SK-N-SH (cell line): Measurements from ENCODE around the gene FOXA3. TPM values are rescaled to one million over a fixed set of nuclear protein-coding genes. Genes with fewer than 3 reads are reported as not detected.

ENCODE experiments used
- CTCF ChIA-PET: fragments of 300-600, 350-600 bp; formaldehyde crosslinking; extraction: SDS; loops from one replicate; lab custom pipeline; 2021; lab: Yijun Ruan, JAX
- POLR2A ChIA-PET: fragments of 350-600 bp; sonication (Branson Sonifier 250); formaldehyde crosslinking; extraction: SDS; loops from one replicate; lab custom pipeline; 2020; ENCODE audit warnings: antibody characterized with exemption, inconsistent platforms; lab: Yijun Ruan, JAX
- DNase-seq: peaks from one replicate; pipeline ENCODE4 v3.0.0; 2012
- H2AFZ ChIP-seq: fragments of 200-600 bp; sonication (generic); 2 replicates; pipeline ENCODE4 v1.8.1; 2016; ENCODE audit warnings: antibody characterized with exemption, mild to moderate bottlenecking, low read depth
- H3F3A ChIP-seq: fragments of 200-600 bp; sonication (generic); replicated peaks from 2 replicates; pipeline ENCODE3; 2016; ENCODE audit warnings: antibody characterized with exemption, mild to moderate bottlenecking; ENCODE audit not compliant: insufficient read depth
- H3K27ac ChIP-seq, 2 experiments: fragments of 200-500 bp in 1 of 2; fragments of 200-600 bp in 1 of 2; sonication (Bioruptor generic) in 1 of 2; sonication (generic), shearing (Covaris generic) in 1 of 2; 2 replicates each; pipeline versions ENCODE4 v1.5.1 to v1.6.1; 2014 to 2016; ENCODE audit warnings: low read depth in 2 of 2, inconsistent platforms in 1 of 2, low read length in 1 of 2, mild to moderate bottlenecking in 1 of 2, mixed read lengths in 1 of 2
- H3K27me3 ChIP-seq: fragments of 200-600 bp; sonication (generic), shearing (Covaris generic); 2 replicates; pipeline ENCODE4 v1.6.1; 2016; ENCODE audit warnings: mixed run types; ENCODE audit not compliant: insufficient read depth
- H3K36me3 ChIP-seq, 2 experiments: fragments of 200-500 bp in 1 of 2; fragments of 200-600 bp in 1 of 2; sonication (Bioruptor generic) in 1 of 2; sonication (generic) in 1 of 2; replicated peaks in 1 of 2; 2 replicates each; pipeline versions ENCODE3 to v1.5.1; 2014 to 2016; ENCODE audit warnings: low read length in 1 of 2, mild to moderate bottlenecking in 1 of 2; ENCODE audit not compliant: insufficient read depth in 2 of 2, control insufficient read depth in 1 of 2
- H3K4me1 ChIP-seq, 2 experiments: fragments of 200-500 bp in 1 of 2; fragments of 200-600 bp in 1 of 2; sonication (Bioruptor generic) in 1 of 2; sonication (generic), shearing (Covaris generic) in 1 of 2; 2 replicates each; pipeline versions ENCODE4 v1.5.1 to v1.6.1; 2014 to 2016; ENCODE audit warnings: low read depth in 1 of 2, low read length in 1 of 2, mixed run types in 1 of 2; ENCODE audit not compliant: insufficient read depth in 2 of 2, control insufficient read depth in 1 of 2
- H3K4me2 ChIP-seq: fragments of 200-600 bp; sonication (generic), shearing (Covaris generic); 2 replicates; pipeline ENCODE4 v1.6.1; 2017; ENCODE audit warnings: mixed run types
- H3K4me3 ChIP-seq, 2 experiments: fragments of 200-500 bp in 1 of 2; fragments of 200-600 bp in 1 of 2; sonication (Bioruptor generic) in 1 of 2; sonication (generic), shearing (Covaris generic) in 1 of 2; 2 replicates each; pipeline versions ENCODE4 v1.5.1 to v1.8.1; 2014 to 2016; ENCODE audit warnings: low read depth in 2 of 2, inconsistent platforms in 1 of 2, low read length in 1 of 2, mild to moderate bottlenecking in 1 of 2, mixed read lengths in 1 of 2, moderate library complexity in 1 of 2
- H3K79me2 ChIP-seq: fragments of 200-600 bp; sonication (generic); 2 replicates; pipeline ENCODE4 v1.8.1; 2017; ENCODE audit warnings: mild to moderate bottlenecking; ENCODE audit not compliant: insufficient read depth
- H3K9ac ChIP-seq: fragments of 200-600 bp; sonication (generic); 2 replicates; pipeline ENCODE4 v1.6.1; 2017; ENCODE audit warnings: mixed run types
- H3K9me2 ChIP-seq: fragments of 200-600 bp; sonication (generic); 2 replicates; pipeline ENCODE4 v1.6.1; 2017; ENCODE audit warnings: mixed run types
- H3K9me3 ChIP-seq: fragments of 200-600 bp; sonication (generic); 2 replicates; pipeline ENCODE4 v1.6.1; 2017; ENCODE audit warnings: mixed run types, mild to moderate bottlenecking, moderate library complexity
- H4K20me1 ChIP-seq: fragments of 200-600 bp; sonication (generic); 2 replicates; pipeline ENCODE4 v1.6.1; 2017; ENCODE audit warnings: mild to moderate bottlenecking, mixed run types; ENCODE audit not compliant: insufficient read depth
- ELF1 ChIP-seq: IDR thresholded peaks from 2 replicates; pipeline ENCODE4 v1.4.0; 2012
- MXI1 ChIP-seq: IDR thresholded peaks from 2 replicates; pipeline ENCODE4 v1.6.1; 2012; ENCODE audit warnings: mild to moderate bottlenecking, low read depth, low read length, improper control_type of control experiment
- NRF1 ChIP-seq: IDR thresholded peaks from 2 replicates; pipeline ENCODE4 v1.6.1; 2012; ENCODE audit warnings: low read depth, mild to moderate bottlenecking, low read length
- POLR2AphosphoS5 ChIP-seq: IDR thresholded peaks from 2 replicates; pipeline ENCODE4 v1.6.1; 2012; ENCODE audit warnings: low read depth, low read length
- SIN3A ChIP-seq: IDR thresholded peaks from 2 replicates; pipeline ENCODE4 v1.6.1; 2012; ENCODE audit warnings: low read depth, mild to moderate bottlenecking, low read length, moderate library complexity, borderline replicate concordance
- TAF1 ChIP-seq: IDR thresholded peaks from 2 replicates; pipeline ENCODE4 v1.6.1; 2012; ENCODE audit warnings: low read depth, mild to moderate bottlenecking, low read length, moderate library complexity, borderline replicate concordance
- TCF12 ChIP-seq: IDR thresholded peaks from 2 replicates; pipeline ENCODE4 v1.4.0; 2012
- ZBTB33 ChIP-seq: IDR thresholded peaks from 2 replicates; pipeline ENCODE4 v1.4.0; 2012; ENCODE audit warnings: low read depth, borderline replicate concordance
- WGBS: methylation state at CpG from one replicate; pipeline ENCODE4 v1.1.6; 2017; ENCODE audit warnings: low lambda C conversion rate; 5-methylcytosine and 5-hydroxymethylcytosine counted together
- polyA plus RNA-seq, 3 experiments: library from polyadenylated mRNA; depleted of rRNA; stranded (reverse); fragments of >200 nt; gene quantifications; 2 replicates each; pipeline ENCODE4 v1.2.3, GENCODE V29; 2012
- TF ChIP-seq, protein P1 (sequence below): fragments of 200-600 bp; sonication (generic); IDR thresholded peaks from 2 replicates; pipeline ENCODE4 v1.6.1; 2017; ENCODE audit warnings: antibody characterized with exemption, mild to moderate bottlenecking, moderate library complexity

Gene FOXA3
- polyA plus RNA-seq, 1 of the 3 experiments (the other 2 are of a cell fraction) = 1.5 TPM

- Histone ChIP-seq H3F3A (peaks cover 13% of the 10 kb centered on the region), H3K27me3 (no peaks in the 10 kb centered on the region), H3K36me3 (peaks cover 3 to 17% of the 10 kb centered on the region in 2 experiments), H3K9me2 (no peaks in the 10 kb centered on the region), H3K4me2 (peak overlapping the region; percentile 85), H4K20me1 (no peaks in the 10 kb centered on the region), H3K9ac (peak overlapping the region; percentile 49; the same call in 1 of the 2 replicates), H3K9me3 (no peaks in the 10 kb centered on the region), H3K27ac (peak overlapping the region; percentile 80 to 91), H3K4me3 (peak overlapping the region; percentile 60 to 82), H2AFZ (peak overlapping the region; percentile 84; the same call in 1 of the 2 replicates), H3K4me1 (peaks cover 0 to 8% of the 10 kb centered on the region in 2 experiments; a peak in 1 of 4 replicates), H3K79me2 (peaks cover 5% of the 10 kb centered on the region; the same call in 1 of the 2 replicates)
- POLR2A ChIA-PET = interaction anchor here (0.6 to 3.2 kb wide), 7 partner anchors 11 to 92 kb away, joined by 3 to 19 read pairs (median 4); partner anchors contain the start of genes CCDC61 and IRF2BP1
- CTCF ChIA-PET = interaction anchor here (0.9 to 3.7 kb wide), 15 partner anchors 10 to 126 kb away, joined by 3 to 15 read pairs (median 3); partner anchors contain the start of genes FOXA3, IRF2BP1, NANOS2 and SYMPK
- 10% methylated on average over 23 of the region's 73 CpGs for WGBS
- TF ChIP-seq TCF12 (no peak), MXI1 (peak; percentile 90), ELF1 (peak; percentile 44; the same call in 1 of the 2 replicates), POLR2AphosphoS5 (peak; percentile 84), SIN3A (0 out of 2 replicates have a peak, but pooled peaks have one; percentile 23), NRF1 (peak; percentile 99)
- TF ChIP-seq, protein P1, sequence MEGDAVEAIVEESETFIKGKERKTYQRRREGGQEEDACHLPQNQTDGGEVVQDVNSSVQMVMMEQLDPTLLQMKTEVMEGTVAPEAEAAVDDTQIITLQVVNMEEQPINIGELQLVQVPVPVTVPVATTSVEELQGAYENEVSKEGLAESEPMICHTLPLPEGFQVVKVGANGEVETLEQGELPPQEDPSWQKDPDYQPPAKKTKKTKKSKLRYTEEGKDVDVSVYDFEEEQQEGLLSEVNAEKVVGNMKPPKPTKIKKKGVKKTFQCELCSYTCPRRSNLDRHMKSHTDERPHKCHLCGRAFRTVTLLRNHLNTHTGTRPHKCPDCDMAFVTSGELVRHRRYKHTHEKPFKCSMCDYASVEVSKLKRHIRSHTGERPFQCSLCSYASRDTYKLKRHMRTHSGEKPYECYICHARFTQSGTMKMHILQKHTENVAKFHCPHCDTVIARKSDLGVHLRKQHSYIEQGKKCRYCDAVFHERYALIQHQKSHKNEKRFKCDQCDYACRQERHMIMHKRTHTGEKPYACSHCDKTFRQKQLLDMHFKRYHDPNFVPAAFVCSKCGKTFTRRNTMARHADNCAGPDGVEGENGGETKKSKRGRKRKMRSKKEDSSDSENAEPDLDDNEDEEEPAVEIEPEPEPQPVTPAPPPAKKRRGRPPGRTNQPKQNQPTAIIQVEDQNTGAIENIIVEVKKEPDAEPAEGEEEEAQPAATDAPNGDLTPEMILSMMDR = no peak
- peak; percentile 100 for DNase-seq
These were observed 38.8 kb downstream of the FOXA3 start for GRCh38 chr19:45902651-45903625.

DNA sequence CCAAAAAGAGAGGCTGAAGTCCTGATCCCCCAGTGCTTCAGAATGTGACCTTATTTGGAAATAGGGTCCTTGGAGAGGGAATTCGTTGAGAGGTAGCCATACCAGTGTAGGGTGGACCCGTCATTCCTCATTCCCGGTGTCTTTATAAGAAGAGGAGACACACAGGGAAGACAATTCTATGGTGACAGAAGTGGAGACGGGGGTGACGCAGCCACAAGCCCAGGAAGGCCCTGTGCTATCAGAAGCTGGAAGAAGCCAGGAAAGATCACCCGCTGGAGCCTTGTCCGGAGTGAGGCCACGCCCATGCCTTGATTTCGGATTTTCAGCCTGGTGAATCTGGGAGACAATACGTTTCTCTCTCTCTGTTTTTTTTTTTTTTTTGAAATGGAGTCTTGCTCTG lies 40.9 kb downstream of the FOXA3 start:
- DNase-seq = no peak
- Histone ChIP-seq H3K27ac (no peak overlapping the region), H2AFZ (no peak overlapping the region), H3K79me2 (peaks cover 5% of the 10 kb centered on the region; the same call in 1 of the 2 replicates), H3K9me2 (no peaks in the 10 kb centered on the region), H4K20me1 (no peaks in the 10 kb centered on the region), H3K4me2 (no peak overlapping the region), H3K9me3 (no peaks in the 10 kb centered on the region), H3K4me3 (no peak overlapping the region), H3F3A (peaks cover 13% of the 10 kb centered on the region), H3K4me1 (peaks cover 0 to 8% of the 10 kb centered on the region in 2 experiments; a peak in 1 of 4 replicates), H3K9ac (no peak overlapping the region), H3K36me3 (peaks cover 0 to 5% of the 10 kb centered on the region in 2 experiments), H3K27me3 (no peaks in the 10 kb centered on the region)
- WGBS = 85% methylated on average over 10 of the region's 10 CpGs
- CTCF ChIA-PET = interaction anchor here (0.7 kb wide), 1 partner anchor 107 kb away, joined by 3 read pairs; no protein-coding TSS in a partner anchor
- TF ChIP-seq POLR2AphosphoS5 (no peak), ZBTB33 (no peak), TAF1 (no peak)
- POLR2A ChIA-PET = no interaction called here
